ENCODE measurements around the gene GNG3. TPM values are rescaled to one million over a fixed set of nuclear protein-coding genes. Genes with fewer than 3 reads are reported as not detected.

GNG3 gene
- not detected in 5 replicates for total RNA-seq (2022; extraction: Qiagen RNA extraction; ENCODE audit: low read depth)

GRCh38 chr11:62707277-62707861 lies at the start of gene GNG3, which contains the start of gene BSCL2:
GNG3 (plus strand) TSS chr11:62707676; CDS start chr11:62708296, 620 bp downstream.
BSCL2 (minus strand) TSS chr11:62707424; CDS start chr11:62707195, 229 bp downstream.

GRCh38 chr11:62665075-62665598 lies 42.3 kb upstream of the GNG3 start, which contains the start of the genes C11orf98 and CSKMT:
C11orf98 (minus strand) TSS chr11:62665210; CDS start chr11:62665169, 41 bp downstream.
CSKMT (plus strand) TSS chr11:62665312; CDS start chr11:62665880, 568 bp downstream.

GRCh38 chr11:62671608-62672389 lies 35.7 kb upstream of the GNG3 start, which contains the start of the genes LBHD1 and UQCC3:
LBHD1 (minus strand) TSS chr11:62672267; CDS start chr11:62670031, 2,236 bp downstream.
UQCC3 (plus strand) TSS chr11:62671673; CDS start chr11:62671746, 73 bp downstream.

GRCh38 chr11:62678770-62679696 lies 28.4 kb upstream of the GNG3 start, which contains the start of gene UBXN1:
UBXN1 (minus strand) TSS chr11:62679073; CDS start chr11:62678923, 150 bp downstream.

GRCh38 chr11:62689421-62690183 lies 17.9 kb upstream of the GNG3 start, which contains the start of gene LRRN4CL:
LRRN4CL (minus strand) TSS chr11:62689530; CDS start chr11:62688508, 1,022 bp downstream.

GRCh38 chr11:62727165-62727871 lies 19.8 kb downstream of the GNG3 start, which contains the start of gene HNRNPUL2:
HNRNPUL2 (minus strand) TSS chr11:62727457; CDS start chr11:62727156, 301 bp downstream.

GRCh38 chr11:62728171-62728988 lies 20.9 kb downstream of the GNG3 start, which contains the start of gene TTC9C:
TTC9C (plus strand) TSS chr11:62728486; CDS start chr11:62728849, 363 bp downstream.

GRCh38 chr11:62753736-62754603 lies 46.5 kb downstream of the GNG3 start, which contains the start of gene ZBTB3:
ZBTB3 (minus strand) TSS chr11:62754160; CDS start chr11:62753664, 496 bp downstream.

Other genes starting within 250 kb of the GNG3 start
- gene AHNAK, start 160.9 kb upstream of the GNG3 start, total RNA-seq (2022; extraction: Qiagen RNA extraction; ENCODE audit: low read depth): 304 to 395 TPM (median 360 TPM) in 5 replicates
- 1,850 to 2,033 TPM (median 1,975 TPM) in 5 replicates for gene EEF1G, start 133.8 kb upstream of the GNG3 start, total RNA-seq (2022; extraction: Qiagen RNA extraction; ENCODE audit: low read depth)
- 12.2 to 15.0 TPM (median 14.7 TPM) in 5 replicates for gene TUT1, start 116.2 kb upstream of the GNG3 start, total RNA-seq (2022; extraction: Qiagen RNA extraction; ENCODE audit: low read depth)
- 82.9 to 91.9 TPM (median 87.9 TPM) in 5 replicates for gene MTA2, start 105.8 kb upstream of the GNG3 start, total RNA-seq (2022; extraction: Qiagen RNA extraction; ENCODE audit: low read depth)
- 17.5 to 23.8 TPM (median 22.3 TPM) in 5 replicates for gene EML3, start 94.9 kb upstream of the GNG3 start, total RNA-seq (2022; extraction: Qiagen RNA extraction; ENCODE audit: low read depth)
- 3.7 to 5.5 TPM (median 4.0 TPM) in 5 replicates for gene ROM1, start 94.4 kb upstream of the GNG3 start, total RNA-seq (2022; extraction: Qiagen RNA extraction; ENCODE audit: low read depth)
- 41.9 to 58.0 TPM (median 50.7 TPM) in 5 replicates for gene B3GAT3, start 85.7 kb upstream of the GNG3 start, total RNA-seq (2022; extraction: Qiagen RNA extraction; ENCODE audit: low read depth)
- gene GANAB, start 61.1 kb upstream of the GNG3 start, total RNA-seq (2022; extraction: Qiagen RNA extraction; ENCODE audit: low read depth): 237 to 277 TPM (median 252 TPM) in 5 replicates
- 16.8 to 21.9 TPM (median 20.6 TPM) in 5 replicates for gene INTS5, start 54.4 kb upstream of the GNG3 start, total RNA-seq (2022; extraction: Qiagen RNA extraction; ENCODE audit: low read depth)
- gene C11orf98, start 42.5 kb upstream of the GNG3 start, total RNA-seq (2022; extraction: Qiagen RNA extraction; ENCODE audit: low read depth): 128 to 151 TPM (median 135 TPM) in 5 replicates
- gene CSKMT, start 42.4 kb upstream of the GNG3 start, total RNA-seq (2022; extraction: Qiagen RNA extraction; ENCODE audit: low read depth): 10.6 to 15.9 TPM (median 12.7 TPM) in 5 replicates
- gene UQCC3, start 36.0 kb upstream of the GNG3 start, total RNA-seq (2022; extraction: Qiagen RNA extraction; ENCODE audit: low read depth): 26.5 to 36.8 TPM (median 35.2 TPM) in 5 replicates
- gene LBHD1, start 35.4 kb upstream of the GNG3 start, total RNA-seq (2022; extraction: Qiagen RNA extraction; ENCODE audit: low read depth): 3.8 to 4.6 TPM (median 4.2 TPM) in 5 replicates
- 111 to 129 TPM (median 116 TPM) in 5 replicates for gene UBXN1, start 28.6 kb upstream of the GNG3 start, total RNA-seq (2022; extraction: Qiagen RNA extraction; ENCODE audit: low read depth)
- 0.06 to 0.17 TPM (median 0.10 TPM) in 4 of 5 replicates, not detected in the other for gene LRRN4CL, start 18.1 kb upstream of the GNG3 start, total RNA-seq (2022; extraction: Qiagen RNA extraction; ENCODE audit: low read depth)
- 61.1 to 97.7 TPM (median 72.8 TPM) in 5 replicates for gene BSCL2, start 252 bp upstream of the GNG3 start, total RNA-seq (2022; extraction: Qiagen RNA extraction; ENCODE audit: low read depth)
- gene HNRNPUL2, start 19.8 kb downstream of the GNG3 start, total RNA-seq (2022; extraction: Qiagen RNA extraction; ENCODE audit: low read depth): 36.2 to 42.4 TPM (median 39.6 TPM) in 5 replicates
- 29.4 to 34.3 TPM (median 30.7 TPM) in 5 replicates for gene TTC9C, start 20.8 kb downstream of the GNG3 start, total RNA-seq (2022; extraction: Qiagen RNA extraction; ENCODE audit: low read depth)
- gene ZBTB3, start 46.5 kb downstream of the GNG3 start, total RNA-seq (2022; extraction: Qiagen RNA extraction; ENCODE audit: low read depth): 1.2 to 1.9 TPM (median 1.4 TPM) in 5 replicates
- gene POLR2G, start 53.9 kb downstream of the GNG3 start, total RNA-seq (2022; extraction: Qiagen RNA extraction; ENCODE audit: low read depth): 172 to 182 TPM (median 178 TPM) in 5 replicates
- 12.1 to 14.7 TPM (median 12.9 TPM) in 5 replicates for gene TAF6L, start 63.7 kb downstream of the GNG3 start, total RNA-seq (2022; extraction: Qiagen RNA extraction; ENCODE audit: low read depth)
- gene TMEM179B, start 79.7 kb downstream of the GNG3 start, total RNA-seq (2022; extraction: Qiagen RNA extraction; ENCODE audit: low read depth): 77.5 to 92.9 TPM (median 83.8 TPM) in 5 replicates
- gene TMEM223, start 84.3 kb downstream of the GNG3 start, total RNA-seq (2022; extraction: Qiagen RNA extraction; ENCODE audit: low read depth): 18.0 to 29.5 TPM (median 28.1 TPM) in 5 replicates
- gene NXF1, start 97.8 kb downstream of the GNG3 start, total RNA-seq (2022; extraction: Qiagen RNA extraction; ENCODE audit: low read depth): 38.0 to 53.7 TPM (median 50.7 TPM) in 5 replicates
- gene STX5, start 124.4 kb downstream of the GNG3 start, total RNA-seq (2022; extraction: Qiagen RNA extraction; ENCODE audit: low read depth): 17.8 to 25.6 TPM (median 24.5 TPM) in 5 replicates
- gene TEX54, start 125.2 kb downstream of the GNG3 start, total RNA-seq (2022; extraction: Qiagen RNA extraction; ENCODE audit: low read depth): not detected in 5 replicates
- gene WDR74, start 131.9 kb downstream of the GNG3 start, total RNA-seq (2022; extraction: Qiagen RNA extraction; ENCODE audit: low read depth): 73.9 to 82.8 TPM (median 77.6 TPM) in 5 replicates
- 877 to 1,068 TPM (median 992 TPM) in 5 replicates for gene SLC3A2, start 173.2 kb downstream of the GNG3 start, total RNA-seq (2022; extraction: Qiagen RNA extraction; ENCODE audit: low read depth)
- gene CHRM1, start 213.7 kb downstream of the GNG3 start, total RNA-seq (2022; extraction: Qiagen RNA extraction; ENCODE audit: low read depth): 0.06 TPM in 2 of 5 replicates, not detected in the others

Measured in A549 treated with GW870086 at 1 μM for 4 hours (cell line).